ENCODE measurements around the gene PARD6A. TPM values are rescaled to one million over a fixed set of nuclear protein-coding genes. Genes with fewer than 3 reads are reported as not detected.

PARD6A gene
- total and polyA plus RNA-seq, 2 of the 13 experiments (the other 11 are each of a cell fraction or from before 2014, with no cell fraction given): 3.5 to 4.3 TPM

DNA sequence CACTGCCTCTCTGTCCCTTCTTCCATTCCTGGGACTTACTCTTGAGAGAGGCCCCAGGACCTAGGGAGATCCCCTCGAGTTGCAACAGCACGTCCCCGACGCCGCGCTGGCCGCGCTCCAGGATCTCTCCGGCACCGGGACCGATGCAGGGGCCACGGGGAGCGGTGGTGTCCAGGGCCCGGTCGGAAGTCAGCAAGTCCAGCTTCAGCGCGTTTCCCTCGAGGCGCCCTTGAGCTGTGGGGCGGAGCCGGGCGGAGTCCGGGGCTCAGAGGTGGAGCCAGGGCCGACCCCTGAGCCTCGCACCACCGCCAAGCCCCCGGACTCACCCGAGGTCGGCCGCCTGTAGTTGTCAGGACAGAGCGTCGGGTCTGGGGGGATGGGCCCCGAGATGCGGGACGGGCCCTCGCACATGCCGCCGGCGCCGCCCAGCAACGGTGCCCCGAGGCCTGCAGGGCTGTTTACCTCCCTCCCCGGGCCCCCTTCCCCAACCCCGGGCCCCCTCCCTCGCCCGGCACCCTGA lies 5.3 kb downstream of the PARD6A start (continued):
- TF ChIP-seq, protein P1, sequence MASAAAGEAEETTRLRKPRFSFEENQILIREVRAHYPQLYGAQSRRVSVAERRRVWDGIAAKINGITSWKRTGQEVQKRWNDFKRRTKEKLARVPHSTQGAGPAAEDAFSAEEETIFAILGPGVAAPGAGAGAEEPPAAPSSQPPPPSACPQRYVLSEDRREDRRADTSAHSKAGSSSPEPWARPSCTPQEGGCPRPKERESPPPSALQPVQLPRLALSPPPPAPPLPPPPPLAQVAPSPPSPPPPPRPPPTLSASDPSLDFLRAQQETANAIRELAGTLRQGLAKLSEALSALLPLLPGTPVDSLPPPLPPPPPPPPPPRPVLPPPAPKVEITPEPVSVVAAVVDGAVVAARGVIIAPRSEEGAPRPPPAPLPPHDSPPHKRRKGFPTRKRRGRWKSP (CRISPR knock-in tag; IDR thresholded peaks at IDR 0.05): no peak
- TF ChIP-seq SIX1 (CRISPR knock-in tag; IDR thresholded peaks at IDR 0.05; ENCODE audit: borderline replicate concordance) (no peak), ZNF577 (CRISPR knock-in tag; IDR thresholded peaks at IDR 0.05; ENCODE audit: borderline replicate concordance, low read depth) (no peak), ZNF614 (CRISPR knock-in tag; IDR thresholded peaks at IDR 0.05; ENCODE audit: borderline replicate concordance) (no peak; the same call in 1 of the 2 replicates), PAX8 (CRISPR knock-in tag; IDR thresholded peaks at IDR 0.05; ENCODE audit: borderline replicate concordance) (0 out of 2 replicates have a peak, but pooled peaks have one; percentile 17), HDAC2 (CRISPR knock-in tag; IDR thresholded peaks at IDR 0.05) (peak; percentile 44; the same call in 1 of the 2 replicates), JARID2 (CRISPR knock-in tag; IDR thresholded peaks at IDR 0.05; ENCODE audit: insufficient replicate concordance) (no peak), ZC3H13 (CRISPR knock-in tag; IDR thresholded peaks at IDR 0.05) (no peak), ZNF569 (CRISPR knock-in tag; IDR thresholded peaks at IDR 0.05; ENCODE audit: borderline replicate concordance) (0 out of 2 replicates have a peak, but pooled peaks have one; percentile 38), ZNF431 (CRISPR knock-in tag; IDR thresholded peaks at IDR 0.05; ENCODE audit: borderline replicate concordance, low read depth) (no peak), ONECUT2 (CRISPR knock-in tag; IDR thresholded peaks at IDR 0.05) (no peak), NR2F6 (IDR thresholded peaks at IDR 0.05) (no peak), NR2F6 (CRISPR knock-in tag; IDR thresholded peaks at IDR 0.05) (0 out of 2 replicates have a peak, but pooled peaks have one; percentile 12), PITX1 (CRISPR knock-in tag; IDR thresholded peaks at IDR 0.05) (peak; percentile 60), SIX4 (CRISPR knock-in tag; IDR thresholded peaks at IDR 0.05) (no peak), ZNF572 (CRISPR knock-in tag; IDR thresholded peaks at IDR 0.05) (no peak), RBM39 (IDR thresholded peaks at IDR 0.05; ENCODE audit: low read depth, low read length, poor library complexity, severe bottlenecking) (no peak), ZNF703 (CRISPR knock-in tag; IDR thresholded peaks at IDR 0.05; ENCODE audit: borderline replicate concordance) (peak; percentile 73; the same call in 1 of the 2 replicates), ZNF660 (CRISPR knock-in tag; IDR thresholded peaks at IDR 0.05; ENCODE audit: borderline replicate concordance, low read depth) (no peak), DPF2 (CRISPR knock-in tag; IDR thresholded peaks at IDR 0.05; ENCODE audit: borderline replicate concordance, low read depth) (peak; percentile 45; the same call in 1 of the 2 replicates), ZNF782 (CRISPR knock-in tag; IDR thresholded peaks at IDR 0.05; ENCODE audit: borderline replicate concordance) (peak; percentile 43; the same call in 1 of the 2 replicates)
- TF ChIP-seq, protein P2, sequence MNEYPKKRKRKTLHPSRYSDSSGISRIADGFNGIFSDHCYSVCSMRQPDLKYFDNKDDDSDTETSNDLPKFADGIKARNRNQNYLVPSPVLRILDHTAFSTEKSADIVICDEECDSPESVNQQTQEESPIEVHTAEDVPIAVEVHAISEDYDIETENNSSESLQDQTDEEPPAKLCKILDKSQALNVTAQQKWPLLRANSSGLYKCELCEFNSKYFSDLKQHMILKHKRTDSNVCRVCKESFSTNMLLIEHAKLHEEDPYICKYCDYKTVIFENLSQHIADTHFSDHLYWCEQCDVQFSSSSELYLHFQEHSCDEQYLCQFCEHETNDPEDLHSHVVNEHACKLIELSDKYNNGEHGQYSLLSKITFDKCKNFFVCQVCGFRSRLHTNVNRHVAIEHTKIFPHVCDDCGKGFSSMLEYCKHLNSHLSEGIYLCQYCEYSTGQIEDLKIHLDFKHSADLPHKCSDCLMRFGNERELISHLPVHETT (CRISPR knock-in tag; conservative IDR thresholded peaks at IDR 0.05): peak; percentile 70; the same call in 1 of the 2 replicates
- TF ChIP-seq, protein P3, sequence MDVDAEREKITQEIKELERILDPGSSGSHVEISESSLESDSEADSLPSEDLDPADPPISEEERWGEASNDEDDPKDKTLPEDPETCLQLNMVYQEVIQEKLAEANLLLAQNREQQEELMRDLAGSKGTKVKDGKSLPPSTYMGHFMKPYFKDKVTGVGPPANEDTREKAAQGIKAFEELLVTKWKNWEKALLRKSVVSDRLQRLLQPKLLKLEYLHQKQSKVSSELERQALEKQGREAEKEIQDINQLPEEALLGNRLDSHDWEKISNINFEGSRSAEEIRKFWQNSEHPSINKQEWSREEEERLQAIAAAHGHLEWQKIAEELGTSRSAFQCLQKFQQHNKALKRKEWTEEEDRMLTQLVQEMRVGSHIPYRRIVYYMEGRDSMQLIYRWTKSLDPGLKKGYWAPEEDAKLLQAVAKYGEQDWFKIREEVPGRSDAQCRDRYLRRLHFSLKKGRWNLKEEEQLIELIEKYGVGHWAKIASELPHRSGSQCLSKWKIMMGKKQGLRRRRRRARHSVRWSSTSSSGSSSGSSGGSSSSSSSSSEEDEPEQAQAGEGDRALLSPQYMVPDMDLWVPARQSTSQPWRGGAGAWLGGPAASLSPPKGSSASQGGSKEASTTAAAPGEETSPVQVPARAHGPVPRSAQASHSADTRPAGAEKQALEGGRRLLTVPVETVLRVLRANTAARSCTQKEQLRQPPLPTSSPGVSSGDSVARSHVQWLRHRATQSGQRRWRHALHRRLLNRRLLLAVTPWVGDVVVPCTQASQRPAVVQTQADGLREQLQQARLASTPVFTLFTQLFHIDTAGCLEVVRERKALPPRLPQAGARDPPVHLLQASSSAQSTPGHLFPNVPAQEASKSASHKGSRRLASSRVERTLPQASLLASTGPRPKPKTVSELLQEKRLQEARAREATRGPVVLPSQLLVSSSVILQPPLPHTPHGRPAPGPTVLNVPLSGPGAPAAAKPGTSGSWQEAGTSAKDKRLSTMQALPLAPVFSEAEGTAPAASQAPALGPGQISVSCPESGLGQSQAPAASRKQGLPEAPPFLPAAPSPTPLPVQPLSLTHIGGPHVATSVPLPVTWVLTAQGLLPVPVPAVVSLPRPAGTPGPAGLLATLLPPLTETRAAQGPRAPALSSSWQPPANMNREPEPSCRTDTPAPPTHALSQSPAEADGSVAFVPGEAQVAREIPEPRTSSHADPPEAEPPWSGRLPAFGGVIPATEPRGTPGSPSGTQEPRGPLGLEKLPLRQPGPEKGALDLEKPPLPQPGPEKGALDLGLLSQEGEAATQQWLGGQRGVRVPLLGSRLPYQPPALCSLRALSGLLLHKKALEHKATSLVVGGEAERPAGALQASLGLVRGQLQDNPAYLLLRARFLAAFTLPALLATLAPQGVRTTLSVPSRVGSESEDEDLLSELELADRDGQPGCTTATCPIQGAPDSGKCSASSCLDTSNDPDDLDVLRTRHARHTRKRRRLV (CRISPR knock-in tag; IDR thresholded peaks at IDR 0.05): 0 out of 2 replicates have a peak, but pooled peaks have one; percentile 62

Measured in HepG2 (cell line).